Caki2 (cell line): ENCODE measurements around the gene CHCHD3. TPM values are rescaled to one million over a fixed set of nuclear protein-coding genes. Genes with fewer than 3 reads are reported as not detected.
A peak's percentile ranks its signal among the peaks of the same experiment; 100 is the strongest.

Source experiments
- DNase-seq: peaks from one replicate; pipeline ENCODE4 v3.0.0-alpha.2; 2015; ENCODE audit warnings: low read depth
- in situ Hi-C: cut with HindIII; loops from 2 replicates; pipeline ENCODE4 v1.10.0; 2016; ENCODE audit warnings: low sequenced_read_pairs, low pct_unique_long_range_greater_than_20kb, mixed read lengths
- total RNA-seq: library from RNA; depleted of rRNA; stranded (reverse); fragments of >200 nt; shearing (Covaris generic); gene quantifications from 2 replicates; pipeline ENCODE4 v1.2.3, GENCODE V29; 2014; ENCODE audit warnings: low replicate concordance

CHCHD3 gene
- total RNA-seq, 1 experiment from 2014 or later, result 124 TPM

GRCh38 chr7:132759482-132760243, 322.2 kb downstream of the CHCHD3 start:
- DNase-seq, result no peak
- in situ Hi-C loops, result no loop called here

GRCh38 chr7:132758986-132759385, 322.9 kb downstream of the CHCHD3 start:
- in situ Hi-C loops, result no loop called here
- no peak for DNase-seq

GRCh38 chr7:132757783-132758182, 324.1 kb downstream of the CHCHD3 start:
- in situ Hi-C loops, result no loop called here
- no peak for DNase-seq

GRCh38 chr7:132756484-132756990, 325.4 kb downstream of the CHCHD3 start:
- in situ Hi-C loops, result no loop called here
- no peak for DNase-seq

- in situ Hi-C loops, result no loop called here
- DNase-seq, result no peak
These were observed 326.1 kb downstream of the CHCHD3 start for GRCh38 chr7:132755538-132756483.

GRCh38 chr7:132752431-132752830, 329.5 kb downstream of the CHCHD3 start:
- no peak for DNase-seq
- in situ Hi-C loops, result no loop called here

GRCh38 chr7:132751244-132751647, 330.6 kb downstream of the CHCHD3 start:
- no peak for DNase-seq
- in situ Hi-C loops, result no loop called here

- DNase-seq, result no peak
These were observed 331.2 kb downstream of the CHCHD3 start for GRCh38 chr7:132750530-132751217.

GRCh38 chr7:132750096-132750495, 331.8 kb downstream of the CHCHD3 start:
- in situ Hi-C loops, result no loop called here
- no peak for DNase-seq

More at GRCh38 chr7:132750530-132751217, 331.2 kb downstream of the CHCHD3 start:
- in situ Hi-C loops, result no loop called here

GRCh38 chr7:132745510-132745909, 336.4 kb downstream of the CHCHD3 start:
- in situ Hi-C loops, result no loop called here

GRCh38 chr7:132743974-132744373, 337.9 kb downstream of the CHCHD3 start:
- no peak for DNase-seq
- in situ Hi-C loops, result no loop called here

More at GRCh38 chr7:132745510-132745909, 336.4 kb downstream of the CHCHD3 start:
- no peak for DNase-seq

- DNase-seq, result peak; percentile 47
- in situ Hi-C loops, result no loop called here
These were observed 339.7 kb downstream of the CHCHD3 start for GRCh38 chr7:132742189-132742612.

- in situ Hi-C loops, result no loop called here
- no peak for DNase-seq
These were observed 341.7 kb downstream of the CHCHD3 start for GRCh38 chr7:132740176-132740575.

- DNase-seq, result peak; percentile 23
- in situ Hi-C loops, result no loop called here
These were observed 342.5 kb downstream of the CHCHD3 start for GRCh38 chr7:132739271-132739955.

- in situ Hi-C loops, result no loop called here
- peak; percentile 25 for DNase-seq
These were observed 343.6 kb downstream of the CHCHD3 start for GRCh38 chr7:132738254-132738653.

GRCh38 chr7:132735476-132735875, 346.4 kb downstream of the CHCHD3 start:
- in situ Hi-C loops, result no loop called here
- DNase-seq, result no peak
